ENCODE measurements around the gene NFASC.

Gene NFASC

DNA sequence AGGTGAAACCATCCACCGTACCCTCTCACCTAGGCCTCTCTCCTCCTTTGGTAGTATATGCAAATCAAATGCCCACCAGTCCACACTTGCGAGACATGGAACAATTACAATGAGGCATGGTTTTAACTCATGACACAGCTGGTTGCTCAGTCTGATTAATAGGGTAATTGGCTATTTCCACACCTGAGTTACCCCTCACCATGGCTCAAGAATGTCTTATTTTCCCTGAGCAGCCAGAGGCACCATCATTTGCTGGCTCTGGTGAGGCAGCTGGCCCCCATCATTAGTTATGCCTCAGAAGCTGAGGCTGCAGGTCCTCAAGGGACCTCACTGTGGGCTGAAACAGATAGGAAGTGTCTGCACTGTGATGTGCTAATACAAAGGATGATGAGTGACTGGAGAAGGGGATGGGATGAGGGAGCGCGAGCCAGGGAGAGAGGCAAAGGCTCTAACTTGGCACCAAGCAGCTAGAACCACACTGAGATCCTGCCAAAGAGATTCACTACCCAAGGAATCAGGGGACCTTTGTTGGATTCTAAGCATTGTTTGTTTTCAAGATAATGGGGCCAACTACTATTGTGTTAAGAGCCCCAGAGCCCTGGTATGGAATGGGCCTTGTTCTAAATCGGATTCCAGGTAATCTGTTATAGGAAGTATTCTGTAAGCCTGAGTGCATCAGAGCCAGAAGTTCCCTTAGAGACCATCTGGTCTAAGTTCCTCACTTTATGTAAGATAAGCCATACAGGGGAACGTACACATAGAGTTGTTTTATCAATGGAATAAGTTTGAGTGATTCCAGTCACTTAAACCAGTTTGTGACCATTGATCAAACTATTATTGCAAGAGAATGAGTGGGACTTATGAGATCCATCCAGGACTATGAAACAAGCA lies 92.3 kb downstream of the NFASC start:
- no peak for DNase-seq

DNA sequence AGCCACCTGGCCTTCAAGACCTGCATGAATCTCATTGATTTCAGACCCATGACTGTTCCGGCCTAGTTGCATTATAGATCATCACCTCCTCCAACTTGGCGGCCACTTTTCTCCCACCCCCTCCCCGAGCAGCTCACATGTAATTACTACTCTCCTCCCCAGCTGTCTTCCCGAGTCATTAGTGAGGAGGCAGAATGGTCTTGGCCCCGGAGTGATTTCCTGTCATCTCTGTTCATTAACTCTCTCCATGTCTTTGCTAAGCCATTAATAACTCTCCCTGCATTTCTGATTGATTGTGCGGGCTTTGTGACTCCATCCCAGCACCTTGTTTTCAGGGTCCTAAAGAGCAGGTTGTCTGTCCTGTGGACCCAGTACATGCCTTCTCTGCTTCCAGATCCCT lies 96.8 kb downstream of the NFASC start:
- no peak for DNase-seq

DNA sequence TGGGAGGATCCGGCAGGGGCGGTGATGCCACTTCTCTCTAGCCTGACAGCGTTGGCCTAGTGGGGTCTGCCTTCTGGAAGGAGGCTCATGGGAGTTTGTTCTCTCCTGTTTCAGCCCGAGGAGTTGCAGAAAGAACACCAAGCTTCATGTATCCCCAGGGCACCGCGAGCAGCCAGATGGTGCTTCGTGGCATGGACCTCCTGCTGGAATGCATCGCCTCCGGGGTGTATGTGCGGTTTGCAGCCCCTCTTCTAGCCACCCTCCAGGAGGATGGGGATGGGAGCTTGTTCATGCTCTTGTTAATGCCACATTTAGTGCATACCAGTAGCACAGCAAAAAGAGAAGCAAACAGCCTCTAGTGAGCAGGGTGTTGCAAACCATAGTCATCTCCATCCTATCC lies 97.5 kb downstream of the NFASC start:
- DNase-seq: no peak

DNA sequence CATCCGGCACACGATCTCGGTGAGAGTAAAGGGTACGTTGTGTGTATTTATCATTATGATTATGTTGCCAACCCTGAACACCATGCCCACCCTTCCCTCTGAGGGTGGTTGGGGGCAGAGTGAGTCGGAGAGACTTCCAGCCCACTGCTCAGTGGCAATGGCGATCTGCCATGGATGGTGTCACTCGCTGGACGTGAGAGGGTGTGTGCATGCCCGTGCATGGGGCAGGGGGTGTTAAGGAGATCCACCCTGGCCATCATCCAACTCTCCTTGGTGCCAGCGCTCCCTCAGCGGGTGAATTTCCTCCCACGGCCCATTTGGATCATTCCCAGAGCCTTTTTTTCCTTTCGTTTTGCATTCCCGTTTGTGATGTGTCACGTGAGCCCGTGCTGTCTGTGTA lies 98.3 kb downstream of the NFASC start:
- DNase-seq: no peak

DNA sequence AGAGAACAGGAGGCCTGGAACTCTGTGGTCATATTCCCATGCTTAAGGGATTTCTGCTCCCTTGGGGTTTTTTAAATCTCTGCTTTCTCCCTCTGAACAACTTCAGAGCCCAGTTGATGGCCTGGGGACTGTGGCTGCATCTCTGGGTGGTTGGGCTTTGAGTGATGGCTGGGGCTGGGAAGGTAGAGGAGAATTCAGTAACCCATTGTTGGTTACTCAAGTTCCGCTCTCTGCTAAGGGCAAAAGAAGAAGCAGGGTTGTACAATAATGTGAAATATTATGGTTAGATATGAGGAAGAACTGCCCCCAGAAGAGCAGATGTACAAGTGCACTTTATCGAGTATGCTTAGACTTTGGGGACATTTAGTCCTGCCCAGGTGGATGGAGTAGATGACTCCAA lies 100.3 kb downstream of the NFASC start:
- no peak for DNase-seq

DNA sequence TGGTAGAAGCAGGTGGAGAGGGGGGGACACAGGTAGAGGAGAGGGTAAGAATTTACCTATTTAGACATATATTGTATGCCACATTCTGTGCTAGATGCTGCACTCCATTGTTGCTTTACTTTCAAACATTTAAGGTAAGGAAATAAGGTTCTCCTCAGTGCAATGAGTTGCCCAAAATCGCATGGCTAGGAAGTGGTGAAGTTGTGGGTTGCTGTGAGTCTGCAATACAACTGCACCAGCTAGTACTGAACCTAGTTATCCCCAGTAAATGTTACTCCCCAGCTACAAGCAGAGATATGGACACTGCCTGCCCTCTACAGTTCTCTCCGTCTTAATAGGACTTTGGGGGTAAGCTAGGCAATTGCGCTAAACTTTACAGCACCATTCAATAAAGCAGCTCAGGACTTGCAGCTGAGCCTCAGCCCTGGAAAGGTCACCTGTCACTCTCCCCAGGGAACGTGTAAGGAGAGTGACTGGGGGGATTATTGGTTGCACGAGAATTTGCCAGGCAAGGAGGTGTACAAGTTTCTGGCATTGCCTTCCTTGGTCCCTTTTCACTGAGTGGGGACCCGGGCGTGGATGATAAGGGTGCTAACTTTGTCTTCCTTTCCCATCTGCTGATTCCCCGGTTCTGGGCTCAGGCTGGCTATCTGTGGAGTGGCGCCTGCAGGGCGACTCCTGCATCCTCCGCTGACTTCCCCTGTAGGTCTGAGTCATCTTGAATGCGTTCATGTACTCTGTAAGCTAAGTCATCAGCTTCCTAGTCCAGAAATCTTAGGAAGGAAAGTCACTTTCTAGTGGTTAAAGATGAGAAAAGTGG lies 101.1 kb downstream of the NFASC start:
- no peak for DNase-seq

DNA sequence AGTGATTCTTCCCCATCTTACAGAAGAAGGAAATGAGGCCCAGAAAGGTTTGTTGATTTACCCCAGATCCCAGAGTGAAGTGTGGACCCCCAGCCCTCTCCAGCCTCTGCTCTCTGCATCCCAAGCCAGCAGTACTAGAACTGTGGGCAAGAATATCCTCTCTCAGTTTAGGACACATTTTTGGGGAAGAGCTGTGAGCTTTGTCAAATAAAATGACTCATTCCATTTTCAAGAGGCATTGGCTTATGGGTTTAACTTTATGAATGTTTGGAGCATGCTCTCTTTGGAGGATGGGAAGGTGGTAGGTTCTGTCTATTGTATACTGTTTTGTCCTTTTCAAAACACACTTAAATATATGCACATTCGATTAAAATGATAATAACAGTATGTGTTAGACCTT lies 101.8 kb downstream of the NFASC start:
- DNase-seq: no peak

DNA sequence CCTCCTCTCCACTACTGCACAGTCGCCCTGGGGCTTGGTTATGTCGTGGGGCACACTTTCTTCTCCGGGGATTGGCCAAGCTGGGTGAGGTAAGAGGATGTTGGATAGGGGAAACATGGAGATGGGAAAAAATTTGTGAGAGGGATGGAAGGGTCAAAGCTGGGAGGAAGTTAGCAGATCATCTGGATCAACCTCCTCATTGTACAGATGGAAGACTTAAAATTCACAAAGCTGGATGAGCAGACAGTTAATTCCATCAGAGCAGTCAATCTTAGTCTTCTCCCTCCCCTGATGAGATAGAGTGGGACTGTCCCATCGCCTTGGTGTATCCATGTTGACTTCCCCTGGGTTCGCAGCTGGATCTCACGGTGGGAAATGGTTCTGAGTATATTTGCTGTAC lies 102.8 kb downstream of the NFASC start:
- no peak for DNase-seq

DNA sequence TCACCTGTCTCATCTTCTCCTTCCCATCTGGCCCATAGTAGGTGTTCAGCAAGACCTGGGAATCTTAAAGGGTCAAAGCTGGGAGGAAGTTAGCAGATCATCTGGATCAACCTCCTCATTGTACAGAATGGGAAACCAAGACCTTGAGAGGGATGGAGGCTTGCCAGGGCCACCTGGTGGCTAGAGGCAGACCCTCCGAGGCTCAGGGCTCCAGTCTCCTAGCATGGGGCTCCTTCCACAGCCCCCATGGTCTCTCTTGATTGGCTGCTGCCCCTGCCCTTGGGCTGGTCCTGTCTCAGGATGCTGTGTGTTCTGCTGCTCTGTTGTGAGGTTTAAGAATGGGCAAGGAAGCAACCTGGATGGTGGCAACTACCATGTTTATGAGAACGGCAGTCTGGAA lies 103.7 kb downstream of the NFASC start:
- DNase-seq: no peak

DNA sequence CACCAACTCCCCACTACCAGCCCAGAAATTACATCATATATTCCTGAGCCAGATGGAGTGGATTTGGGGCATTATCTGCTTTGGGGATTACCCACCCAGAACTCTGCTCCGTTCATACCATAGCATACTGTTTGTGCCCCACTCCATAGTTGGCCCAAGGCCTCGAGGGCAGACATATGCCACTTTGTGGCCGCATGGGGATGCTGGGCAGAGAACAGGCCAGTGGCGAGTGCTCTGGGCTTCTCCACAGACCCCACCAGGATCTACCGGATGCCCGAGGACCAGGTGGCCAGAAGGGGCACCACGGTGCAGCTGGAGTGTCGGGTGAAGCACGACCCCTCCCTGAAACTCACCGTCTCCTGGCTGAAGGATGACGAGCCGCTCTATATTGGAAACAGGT lies 104.4 kb downstream of the NFASC start:
- no peak for DNase-seq

DNA sequence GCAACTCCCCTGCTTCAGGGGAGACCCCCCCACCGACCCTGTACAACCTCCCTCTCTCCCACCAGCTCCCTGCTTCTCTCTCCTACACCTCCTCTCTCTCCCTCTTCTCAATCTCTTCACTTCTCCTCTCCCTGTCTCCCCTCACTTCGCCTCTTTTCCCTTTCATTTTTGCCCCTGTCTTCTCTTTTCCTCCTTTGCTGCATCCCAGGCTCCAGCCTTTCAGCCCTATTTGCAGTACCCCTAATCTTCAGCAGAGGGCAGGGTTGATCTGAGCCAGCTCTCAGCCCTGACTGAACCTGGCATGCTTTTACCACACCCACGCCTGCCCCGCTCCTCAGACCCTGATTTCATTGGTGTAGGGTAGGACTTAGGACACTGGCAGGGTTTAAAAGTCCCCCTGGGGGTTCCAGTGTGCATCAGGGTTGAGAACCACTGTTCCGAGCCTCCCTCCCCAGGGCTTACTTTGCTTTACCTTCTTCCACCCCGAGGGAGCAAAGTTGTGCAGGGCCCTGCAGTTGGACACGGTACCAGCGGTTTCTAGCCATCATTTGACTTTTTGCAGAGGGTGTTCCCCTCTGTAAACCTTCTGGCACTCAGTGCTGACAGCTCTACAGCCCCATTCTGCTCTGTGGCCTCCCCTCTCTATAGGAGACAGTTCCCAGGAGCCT lies 105.0 kb downstream of the NFASC start:
- DNase-seq: peak; percentile 47

DNA sequence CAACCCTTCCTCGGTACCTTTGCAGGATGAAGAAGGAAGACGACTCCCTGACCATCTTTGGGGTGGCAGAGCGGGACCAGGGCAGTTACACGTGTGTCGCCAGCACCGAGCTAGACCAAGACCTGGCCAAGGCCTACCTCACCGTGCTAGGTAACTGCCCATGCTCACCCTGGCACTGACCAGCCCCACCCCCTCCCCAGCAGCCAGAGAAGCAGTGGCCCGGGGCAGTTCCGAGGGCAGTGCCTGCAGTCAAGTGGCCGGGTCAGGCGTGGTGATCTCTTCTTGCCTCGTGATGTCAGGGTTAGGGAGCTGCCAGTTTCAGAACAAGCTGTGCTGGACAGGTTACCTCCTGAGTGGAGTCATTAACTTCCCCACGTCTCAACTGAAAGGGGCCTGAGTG lies 106.0 kb downstream of the NFASC start:
- no peak for DNase-seq

DNA sequence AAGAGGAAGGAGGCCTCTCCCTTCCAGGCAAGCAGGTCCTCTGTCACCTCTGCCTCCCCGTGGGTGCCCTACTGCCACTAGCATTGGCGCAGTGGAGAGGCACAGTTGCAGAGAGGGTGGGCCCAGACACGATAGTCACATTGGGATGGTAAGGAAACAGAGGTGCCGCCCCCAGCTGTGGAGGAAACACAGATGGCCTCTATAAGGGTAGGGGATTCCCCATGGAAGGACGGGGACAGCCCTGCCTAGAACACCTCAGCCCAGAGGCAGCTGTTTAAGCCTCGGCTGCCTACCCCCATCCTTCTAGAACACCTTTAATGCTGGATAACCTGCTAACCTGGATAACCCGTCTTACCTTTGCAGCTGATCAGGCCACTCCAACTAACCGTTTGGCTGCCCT lies 106.7 kb downstream of the NFASC start:
- peak; percentile 10 for DNase-seq

DNA sequence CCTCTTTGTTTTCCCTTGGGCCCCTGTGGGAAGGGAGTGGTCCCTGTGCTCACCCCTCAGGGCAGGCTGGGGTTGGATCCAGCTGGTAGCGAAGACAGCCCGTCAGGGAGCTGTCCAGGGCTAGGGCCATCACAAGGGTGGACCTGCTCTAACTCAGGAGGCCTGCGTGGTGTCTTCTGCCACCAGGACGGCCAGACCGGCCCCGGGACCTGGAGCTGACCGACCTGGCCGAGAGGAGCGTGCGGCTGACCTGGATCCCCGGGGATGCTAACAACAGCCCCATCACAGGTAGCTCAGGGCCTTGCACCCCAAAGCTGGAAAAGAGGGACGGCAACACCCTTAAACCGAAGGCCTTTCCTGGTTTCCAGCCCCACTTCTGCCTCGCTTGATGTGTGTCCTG lies 108.1 kb downstream of the NFASC start:
- no peak for DNase-seq

DNA sequence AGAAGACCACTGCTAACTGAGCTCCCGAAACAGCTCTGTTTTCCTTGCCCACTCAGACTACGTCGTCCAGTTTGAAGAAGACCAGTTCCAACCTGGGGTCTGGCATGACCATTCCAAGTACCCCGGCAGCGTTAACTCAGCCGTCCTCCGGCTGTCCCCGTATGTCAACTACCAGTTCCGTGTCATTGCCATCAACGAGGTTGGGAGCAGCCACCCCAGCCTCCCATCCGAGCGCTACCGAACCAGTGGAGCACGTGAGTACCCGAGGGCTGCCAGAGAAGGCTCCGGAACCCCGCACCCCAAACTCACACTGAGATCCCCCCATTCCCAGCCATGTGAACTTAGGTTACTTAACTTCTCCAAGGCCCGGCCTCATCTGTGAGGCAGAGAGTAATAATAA lies 108.6 kb downstream of the NFASC start:
- DNase-seq: no peak

DNA sequence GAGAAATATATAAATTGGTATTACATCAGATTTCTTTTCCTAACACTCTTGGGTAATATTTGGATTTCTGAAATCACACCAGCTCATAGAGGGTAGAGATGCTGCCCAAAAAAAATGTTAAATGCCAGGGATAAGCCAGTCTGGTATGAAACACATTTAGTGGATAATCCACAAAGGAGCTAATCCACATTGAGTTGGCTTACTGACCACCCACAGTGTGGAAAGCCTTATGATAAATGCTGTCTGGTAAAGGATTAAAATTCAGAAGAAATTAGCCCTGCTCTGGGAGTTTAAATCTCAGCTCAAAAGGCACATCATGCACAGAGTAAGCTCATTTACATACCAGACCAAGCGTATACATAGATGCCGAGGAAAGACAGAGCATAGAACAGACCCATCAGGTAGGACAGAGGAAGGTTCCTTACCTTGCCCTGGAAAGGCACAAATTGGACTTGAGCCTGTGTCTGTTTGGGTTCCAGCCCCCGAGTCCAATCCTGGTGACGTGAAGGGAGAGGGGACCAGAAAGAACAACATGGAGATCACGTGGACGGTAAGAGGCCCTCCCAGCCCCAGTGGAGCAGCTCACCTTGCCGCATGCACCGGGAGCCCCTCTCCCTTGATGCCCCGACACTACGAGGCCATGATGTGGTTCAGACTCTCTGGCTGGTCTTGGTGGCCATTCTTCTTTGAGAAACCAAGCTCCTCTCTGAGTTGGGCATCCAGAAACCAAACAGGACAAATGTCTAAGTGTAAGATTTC lies 109.4 kb downstream of the NFASC start:
- DNase-seq: no peak

DNA sequence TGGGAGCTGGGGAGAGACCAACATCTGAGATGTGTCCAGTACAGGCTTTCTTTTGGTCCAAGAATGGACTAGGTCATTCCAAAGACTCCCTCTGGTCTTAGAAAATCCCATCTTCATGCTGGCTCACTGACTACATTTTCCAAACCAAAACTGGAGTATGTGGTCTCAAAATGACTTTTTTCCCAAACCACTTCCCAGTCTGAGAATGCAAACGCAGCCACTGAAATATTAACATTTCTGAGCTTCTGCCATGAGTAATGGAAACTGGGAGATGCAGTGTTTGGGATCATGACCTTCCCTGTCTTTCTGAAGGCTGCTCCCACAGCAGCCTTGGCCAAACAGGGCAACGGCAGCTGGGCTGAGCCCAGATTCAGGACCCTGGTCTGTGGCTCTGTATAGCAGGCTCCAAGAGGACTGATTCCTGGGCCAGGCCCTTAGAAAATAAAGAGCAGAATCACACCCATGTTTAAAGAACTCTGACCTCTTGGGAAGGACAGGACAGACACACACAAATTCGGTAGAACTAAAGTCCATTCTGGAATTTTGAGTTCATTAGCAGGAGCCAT lies 110.3 kb downstream of the NFASC start:
- DNase-seq: no peak

DNA sequence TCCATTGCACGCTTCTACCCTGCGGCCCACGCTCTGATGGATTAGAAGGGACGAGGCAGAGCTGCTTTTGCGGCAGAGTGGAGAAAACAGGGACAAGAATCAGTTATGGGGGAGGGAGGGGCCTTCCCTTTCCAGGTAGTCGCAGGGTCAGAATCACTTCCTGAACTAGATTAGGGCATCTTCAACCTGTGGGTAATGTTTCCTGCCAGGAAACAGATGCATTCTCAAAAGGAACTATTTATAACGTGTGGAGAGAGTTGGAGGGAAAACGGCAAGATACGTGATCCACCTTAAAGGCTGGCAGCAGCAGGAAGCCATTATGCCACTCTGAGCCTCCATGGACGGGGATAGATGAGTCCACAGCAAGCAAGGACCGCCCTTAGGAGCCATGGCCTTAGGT lies 112.5 kb downstream of the NFASC start:
- DNase-seq: no peak

DNA sequence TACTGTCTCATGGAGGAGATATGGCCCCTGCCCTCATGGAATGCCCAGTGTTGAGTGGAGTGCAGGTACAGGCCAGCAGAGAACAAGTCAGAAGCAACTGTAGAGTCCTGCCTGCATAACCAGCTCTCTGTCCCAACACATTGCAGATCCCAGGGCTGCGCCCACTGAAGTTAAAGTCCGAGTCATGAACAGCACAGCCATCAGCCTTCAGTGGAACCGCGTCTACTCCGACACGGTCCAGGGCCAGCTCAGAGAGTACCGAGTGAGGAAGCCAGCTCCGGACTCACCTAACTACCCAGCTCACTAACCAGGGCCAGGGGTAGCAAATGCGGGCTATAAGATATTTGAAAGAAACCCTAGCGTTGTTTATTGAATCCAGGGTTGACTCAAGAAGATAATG lies 113.2 kb downstream of the NFASC start:
- no peak for DNase-seq

DNA sequence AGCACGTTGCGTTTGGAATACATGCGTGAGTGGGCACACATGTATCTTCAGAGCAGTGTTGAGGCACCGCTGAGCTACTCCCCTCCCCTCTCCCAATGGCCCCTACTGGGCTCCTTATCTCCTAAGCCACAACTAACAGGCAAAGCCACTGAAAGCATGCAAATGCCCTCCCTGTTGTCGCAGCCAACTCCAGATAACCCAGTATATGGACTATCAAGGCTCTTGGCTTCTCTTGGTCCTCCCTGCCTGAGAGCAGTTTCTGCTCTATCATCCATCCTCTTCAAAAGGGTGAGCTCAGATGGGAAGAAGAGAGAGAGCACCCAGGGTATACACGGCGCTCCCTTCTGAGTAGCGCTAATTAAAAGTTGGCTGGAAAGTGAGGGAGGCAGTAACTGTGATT lies 113.8 kb downstream of the NFASC start:
- no peak for DNase-seq

DNA sequence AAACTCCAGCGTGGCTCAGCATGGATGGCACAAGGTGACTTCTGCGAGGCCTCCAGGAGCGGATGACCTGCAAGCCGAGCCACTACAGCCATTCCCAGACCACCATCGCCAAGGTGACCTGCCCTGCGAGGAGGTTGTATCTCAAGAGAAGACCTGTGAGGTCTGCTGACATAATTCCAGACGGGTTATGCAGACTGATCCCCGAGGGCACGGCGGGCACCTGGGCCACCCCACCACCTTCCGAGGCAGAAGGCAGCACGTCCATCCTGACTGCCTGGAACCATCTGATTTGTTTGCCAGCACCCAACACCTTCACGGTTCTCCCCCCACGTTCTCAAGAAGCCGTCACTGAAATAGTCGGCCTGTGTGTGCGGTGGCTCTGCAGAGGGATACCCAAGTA lies 115.5 kb downstream of the NFASC start:
- no peak for DNase-seq

DNA sequence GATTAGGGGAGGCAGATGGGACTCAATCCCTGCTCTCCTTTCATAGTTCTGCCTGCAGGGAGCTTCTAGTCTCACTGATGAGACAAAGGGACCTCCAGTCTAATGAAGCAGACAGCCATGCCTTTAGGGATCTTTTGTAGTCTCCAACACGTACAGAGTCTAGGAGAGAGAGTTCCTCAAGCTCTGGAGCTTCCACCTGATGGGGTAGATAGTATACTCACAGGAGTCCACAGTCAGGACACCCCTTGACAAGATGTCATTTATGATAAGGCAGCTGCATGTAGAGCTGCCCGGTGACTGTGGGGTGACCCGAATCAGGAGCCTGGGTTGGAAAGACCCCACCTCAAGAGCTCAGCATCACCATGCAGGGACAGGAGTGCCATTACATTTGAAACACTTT lies 117.0 kb downstream of the NFASC start:
- DNase-seq: no peak

DNA sequence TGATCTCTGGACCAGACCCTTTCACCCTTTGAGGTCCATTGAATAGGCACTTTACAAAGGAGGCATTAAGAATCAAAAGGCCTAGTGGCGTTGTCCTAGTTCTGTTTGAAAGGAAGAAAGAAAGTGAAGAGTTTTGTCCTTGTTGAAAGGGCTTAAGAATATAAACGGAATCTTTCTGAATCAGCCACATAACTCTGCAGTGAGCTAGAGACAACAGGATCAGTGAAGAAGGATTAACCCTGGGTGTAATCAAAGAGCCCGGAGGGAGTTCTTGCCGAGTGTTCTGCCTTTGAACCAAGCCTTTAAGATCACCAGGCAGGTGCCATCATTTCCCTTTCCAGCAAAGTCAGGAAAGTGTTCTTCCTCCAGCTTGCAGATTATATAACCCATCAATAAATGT lies 117.5 kb downstream of the NFASC start:
- no peak for DNase-seq

Data from CD4-positive, alpha-beta T cell treated with Interleukin-10 for 1 hour (primary cell).